Effector memory CD8-positive, alpha-beta T cell (primary cell): ENCODE measurements around the gene SUPT20HL2.
"Not testable (repeated sequence)": the region's sequence is repeated elsewhere in the genome, so short reads cannot be mapped to it uniquely, and the experiment has no call there.

Experiments
- ATAC-seq: fragments of 150-1000 bp; cut with Tn5 transposase; replicated peaks from 2 replicates; pipeline ENCODE4 v1.10.0; 2021; ENCODE audit warnings: mild to moderate bottlenecking, moderate library complexity
- DNase-seq, 3 experiments: peaks; one replicate each; pipeline ENCODE4 v3.0.0; 2021
- H3K27ac Mint-ChIP-seq, 2 donors: one replicate each; pipeline ENCODE4 v1.8.0; 2022; ENCODE audit warnings: mild to moderate bottlenecking in 2 of 2, mixed read lengths in 2 of 2, moderate library complexity in 2 of 2
- H3K27me3 Mint-ChIP-seq, 2 donors: one replicate each; pipeline ENCODE4 v1.8.0; 2022; ENCODE audit warnings: mixed read lengths in 2 of 2
- H3K36me3 Mint-ChIP-seq: one replicate; pipeline ENCODE4 v1.8.0; 2022; ENCODE audit warnings: mild to moderate bottlenecking, moderate library complexity, mixed read lengths; ENCODE audit not compliant: insufficient read depth
- H3K4me1 Mint-ChIP-seq, 2 donors: one replicate each; pipeline ENCODE4 v1.8.0; 2022; ENCODE audit warnings: low read depth in 2 of 2, mixed read lengths in 2 of 2
- H3K4me3 Mint-ChIP-seq, 2 donors: one replicate each; pipeline ENCODE4 v1.8.0; 2022; ENCODE audit warnings: mild to moderate bottlenecking in 2 of 2, mixed read lengths in 2 of 2, moderate library complexity in 2 of 2
- H3K9me3 Mint-ChIP-seq, 2 donors: one replicate each; pipeline ENCODE4 v1.8.0; 2022; ENCODE audit warnings: mixed read lengths in 2 of 2

SUPT20HL2 gene

DNA sequence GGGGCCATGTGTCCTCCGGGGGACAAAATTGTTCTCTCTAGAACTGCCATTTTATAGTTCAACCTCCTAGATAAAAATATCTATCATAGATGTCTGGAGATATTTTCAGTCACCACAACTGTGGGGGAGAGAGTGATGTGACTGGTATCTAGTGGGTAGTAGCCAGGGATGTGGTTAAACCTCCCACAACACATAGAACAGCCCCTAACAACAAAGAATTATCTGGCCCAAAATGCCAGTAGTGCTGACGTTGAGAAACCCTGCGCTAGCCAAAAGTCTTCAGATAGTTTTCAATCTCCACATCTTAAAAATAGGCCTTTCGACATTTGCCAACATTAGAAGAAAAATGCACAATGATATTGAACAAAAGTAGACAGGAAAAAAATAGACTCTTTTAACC lies 19.0 kb upstream of the SUPT20HL2 start:
- ATAC-seq (no peak), DNase-seq (no peak)
- no peaks in the 10 kb centered on the region for H3K9me3 Mint-ChIP-seq
- no peak overlapping the region for H3K27ac Mint-ChIP-seq
- no peaks in the 10 kb centered on the region for H3K36me3 Mint-ChIP-seq
- H3K27me3 Mint-ChIP-seq: peaks cover 12 to 15% of the 10 kb centered on the region in 2 donors
- no peak overlapping the region for H3K4me3 Mint-ChIP-seq
- H3K4me1 Mint-ChIP-seq: no peaks in the 10 kb centered on the region

DNA sequence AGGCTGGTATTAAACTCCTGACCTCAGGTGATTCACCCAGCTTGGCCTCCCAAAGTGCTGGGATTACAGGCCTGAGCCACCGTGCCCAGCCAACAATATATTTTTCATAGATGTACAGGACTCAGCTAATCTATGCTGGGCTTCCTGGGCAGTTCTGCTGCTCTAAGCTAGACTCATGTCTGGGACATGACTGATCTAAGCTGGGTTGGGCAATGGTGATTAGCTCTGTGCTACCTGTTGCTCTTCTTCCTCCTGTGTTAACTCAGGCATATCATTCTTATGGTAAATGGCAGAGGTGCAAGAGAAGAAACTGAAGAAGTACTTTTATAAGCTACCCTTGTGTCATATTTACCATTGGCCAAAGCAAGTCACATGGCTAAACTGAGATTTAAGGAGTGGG lies 11.4 kb upstream of the SUPT20HL2 start:
- ATAC-seq: no peak
- no peaks in the 10 kb centered on the region for H3K9me3 Mint-ChIP-seq

DNA sequence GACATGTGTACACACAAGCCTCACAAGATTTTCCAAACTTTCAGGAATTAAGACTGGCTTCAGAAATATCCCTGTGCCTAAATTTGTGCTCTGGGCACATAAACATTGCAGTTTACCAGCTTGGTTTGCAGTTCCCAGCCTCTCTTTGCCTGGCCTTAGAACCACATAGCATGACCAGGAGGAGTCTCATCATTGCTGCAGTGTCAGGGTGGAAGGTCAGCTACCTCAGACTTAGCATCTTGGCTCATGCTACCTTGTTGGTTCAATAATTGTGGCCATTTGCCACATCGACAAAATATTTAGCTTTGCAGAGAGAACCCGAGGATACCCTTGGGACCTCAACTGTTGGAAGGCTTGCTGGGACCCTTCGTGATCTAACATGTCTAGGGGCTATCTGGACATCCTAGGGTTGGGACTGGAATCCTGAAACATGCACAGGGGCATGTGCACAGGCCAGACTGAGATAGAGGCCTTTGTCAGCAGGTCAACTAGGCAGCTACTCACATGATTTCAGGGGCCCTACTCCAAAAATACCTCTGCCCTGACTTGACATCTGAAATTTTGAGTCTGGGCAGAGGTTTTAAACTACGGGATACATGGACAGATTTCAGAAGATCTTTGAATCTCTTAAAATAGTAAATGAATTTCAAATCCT lies 8.0 kb upstream of the SUPT20HL2 start:
- H3K4me3 Mint-ChIP-seq: no peak overlapping the region
- DNase-seq (no peak), ATAC-seq (no peak)
- H3K36me3 Mint-ChIP-seq: no peaks in the 10 kb centered on the region
- H3K4me1 Mint-ChIP-seq: no peaks in the 10 kb centered on the region
- peaks cover 14 to 17% of the 10 kb centered on the region in 2 donors for H3K27me3 Mint-ChIP-seq
- H3K27ac Mint-ChIP-seq: no peak overlapping the region
- H3K9me3 Mint-ChIP-seq: no peaks in the 10 kb centered on the region

More for the DNA sequence above, 11.4 kb upstream of the SUPT20HL2 start:
- Mint-ChIP-seq H3K27ac (no peak overlapping the region), H3K36me3 (no peaks in the 10 kb centered on the region), H3K4me1 (no peaks in the 10 kb centered on the region), H3K4me3 (no peak overlapping the region), H3K27me3 (peaks cover 16 to 22% of the 10 kb centered on the region in 2 donors)
- DNase-seq: no peak

DNA sequence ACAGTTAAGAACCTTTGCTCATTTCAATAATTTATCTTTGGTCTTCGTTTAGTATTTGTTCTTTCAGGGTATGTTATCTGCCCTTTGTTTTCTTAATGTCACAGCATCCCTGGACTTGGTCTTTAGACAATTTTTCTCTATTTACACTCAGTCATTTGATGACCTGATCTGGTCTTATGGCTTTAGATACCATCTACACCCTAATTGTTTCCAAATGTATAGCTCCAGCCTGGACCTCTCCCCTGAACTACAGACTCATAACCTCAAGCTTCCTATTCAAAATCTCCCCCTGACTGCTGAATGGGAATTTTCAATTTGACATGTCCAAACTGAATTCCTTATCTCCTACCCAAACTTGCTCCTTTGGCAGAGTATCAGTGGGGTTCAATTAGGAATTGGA lies 3.7 kb upstream of the SUPT20HL2 start:
- Mint-ChIP-seq H3K9me3 (no peaks in the 10 kb centered on the region), H3K27me3 (no peaks in the 10 kb centered on the region), H3K4me3 (no peak overlapping the region), H3K4me1 (no peaks in the 10 kb centered on the region), H3K36me3 (no peaks in the 10 kb centered on the region), H3K27ac (no peak overlapping the region)
- DNase-seq (no peak), ATAC-seq (no peak)

DNA sequence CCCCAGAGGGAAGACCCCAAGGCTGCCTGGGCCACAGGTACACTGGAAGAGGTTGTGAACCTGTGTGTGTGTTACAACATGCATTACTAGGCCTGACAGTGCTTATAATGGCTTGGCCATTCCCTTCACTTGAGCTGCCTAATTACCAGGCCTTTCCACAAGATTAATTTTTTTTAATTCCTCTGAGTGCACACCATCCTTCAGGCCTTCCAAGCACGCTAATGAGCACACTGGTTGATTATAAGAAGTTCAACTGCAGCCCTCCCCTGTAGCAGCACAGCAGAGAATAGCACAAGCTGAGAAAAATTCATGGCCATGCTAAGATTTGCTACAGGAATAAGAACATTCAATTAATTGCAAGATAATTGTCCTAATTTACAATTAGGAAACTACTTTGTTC lies 2.2 kb upstream of the SUPT20HL2 start:
- Mint-ChIP-seq H3K4me3 (no peak overlapping the region), H3K4me1 (no peaks in the 10 kb centered on the region), H3K9me3 (no peaks in the 10 kb centered on the region), H3K27ac (no peak overlapping the region), H3K27me3 (no peaks in the 10 kb centered on the region), H3K36me3 (no peaks in the 10 kb centered on the region)
- DNase-seq (no peak), ATAC-seq (no peak)

DNA sequence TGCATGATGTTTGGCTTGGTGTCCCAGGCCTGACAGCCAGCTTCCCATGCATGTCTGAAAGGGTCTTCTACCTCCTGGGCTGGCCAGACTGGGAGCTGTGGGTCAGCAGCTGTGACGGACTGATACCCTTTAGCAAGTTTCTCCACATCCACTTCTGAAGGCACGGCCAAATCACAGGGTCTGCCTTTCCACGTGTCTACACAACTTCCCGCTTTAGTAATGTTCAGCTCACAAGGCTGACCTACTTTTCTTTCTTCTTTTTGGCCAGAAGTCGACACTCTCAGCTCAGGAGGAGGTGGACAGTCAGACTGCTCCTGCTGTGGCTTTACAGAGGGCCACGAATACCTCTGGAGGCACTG lies 1.6 kb downstream of the SUPT20HL2 start:
- not testable (repeated sequence) for H3K27ac Mint-ChIP-seq, DNase-seq, H3K4me3 Mint-ChIP-seq, H3K4me1 Mint-ChIP-seq, H3K36me3 Mint-ChIP-seq, ATAC-seq, H3K9me3 Mint-ChIP-seq, H3K27me3 Mint-ChIP-seq

DNA sequence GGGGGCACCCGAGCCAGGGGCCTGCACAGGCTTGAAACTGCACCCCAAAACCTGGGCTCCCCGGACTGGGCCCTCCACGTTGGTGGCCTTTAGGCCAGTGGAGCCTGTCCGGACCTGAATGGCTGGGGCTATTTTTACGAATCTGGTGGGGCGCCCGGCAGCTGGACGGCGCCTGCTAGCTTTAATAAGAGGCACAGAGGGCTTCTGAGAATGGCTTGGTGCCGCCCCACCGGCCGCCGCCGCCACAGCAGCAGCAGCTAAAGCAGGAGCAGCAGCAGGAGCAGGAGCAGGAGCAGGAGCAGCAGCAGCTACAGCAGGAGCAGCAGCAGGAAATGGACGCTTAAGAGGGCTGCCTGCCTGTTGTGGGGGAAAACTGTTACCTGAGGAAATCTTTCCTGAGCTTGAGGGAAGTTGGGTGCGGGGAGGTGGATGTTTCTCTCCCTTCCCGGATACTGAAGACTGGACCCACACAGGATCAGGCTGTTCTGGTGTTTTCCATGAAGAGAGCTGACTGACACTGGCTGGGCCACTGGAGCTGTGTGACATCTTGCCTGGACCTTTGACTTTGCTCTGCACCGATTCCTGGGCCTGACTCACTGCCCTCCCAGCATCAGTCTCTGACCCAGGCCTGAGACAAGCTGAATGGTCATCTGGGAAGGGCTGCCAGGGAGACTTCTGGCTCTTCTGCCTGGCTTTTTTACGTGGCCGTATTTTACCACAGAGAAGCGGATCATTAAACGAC lies 2.2 kb downstream of the SUPT20HL2 start:
- H3K27ac Mint-ChIP-seq, DNase-seq, H3K4me3 Mint-ChIP-seq, H3K27me3 Mint-ChIP-seq, ATAC-seq, H3K36me3 Mint-ChIP-seq, H3K9me3 Mint-ChIP-seq, H3K4me1 Mint-ChIP-seq: not testable (repeated sequence)

DNA sequence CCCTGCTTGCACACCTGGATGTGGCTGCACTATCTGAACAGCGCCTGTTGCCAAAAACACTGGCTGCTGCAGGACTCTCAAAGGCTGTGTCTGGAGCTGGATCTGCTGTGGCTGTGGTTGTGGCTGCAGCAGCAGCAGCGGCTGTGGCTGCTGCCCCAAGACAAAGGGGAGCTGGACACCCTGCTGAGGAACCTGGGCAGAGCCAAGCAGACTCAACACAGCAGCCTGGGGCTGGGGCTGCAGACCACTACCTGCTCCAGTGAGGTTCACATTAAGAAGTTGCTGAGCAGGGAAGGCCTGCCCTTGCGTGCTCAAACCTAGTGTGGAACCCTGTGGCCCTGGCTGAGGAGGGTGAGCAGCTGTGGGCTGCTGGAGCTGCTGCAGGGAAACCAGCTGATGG lies 3.0 kb downstream of the SUPT20HL2 start:
- not testable (repeated sequence) for H3K4me1 Mint-ChIP-seq, H3K9me3 Mint-ChIP-seq, ATAC-seq

DNA sequence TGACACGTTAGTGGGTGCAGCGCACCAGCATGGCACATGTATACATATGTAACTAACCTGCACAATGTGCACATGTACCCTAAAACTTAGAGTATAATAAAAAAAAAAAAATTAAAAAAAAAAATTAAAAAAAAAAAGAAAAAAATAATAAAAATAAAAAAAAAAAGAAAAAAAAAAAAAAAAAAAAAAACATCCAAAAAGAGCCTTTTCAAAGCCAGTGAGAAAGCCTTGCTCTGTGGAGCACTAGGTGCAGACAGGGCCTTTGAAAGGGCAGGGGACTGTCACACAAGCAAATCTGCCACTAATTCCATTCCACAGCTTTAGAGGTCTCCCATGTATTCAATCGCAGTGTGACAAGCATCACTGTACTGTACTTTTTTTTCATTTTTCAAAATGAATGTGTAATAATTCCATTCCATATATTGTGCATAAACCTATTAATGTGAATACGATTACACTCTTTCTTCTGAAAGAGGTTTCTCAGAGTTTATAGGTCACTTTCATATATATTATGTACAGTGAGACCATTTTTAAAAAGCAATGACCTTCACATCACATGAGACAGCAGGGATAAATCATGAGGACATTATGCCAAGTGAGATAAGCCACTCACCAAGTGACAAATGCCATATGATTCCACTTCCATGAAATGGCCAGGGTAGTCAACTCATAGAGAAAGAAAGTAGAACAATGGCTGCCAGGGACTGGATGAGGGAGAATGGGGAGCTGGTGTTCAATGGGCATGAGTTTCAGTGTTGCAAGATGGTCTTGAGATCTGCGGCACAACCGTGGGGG lies 4.1 kb downstream of the SUPT20HL2 start:
- H3K4me1 Mint-ChIP-seq, DNase-seq, H3K4me3 Mint-ChIP-seq, H3K36me3 Mint-ChIP-seq, H3K9me3 Mint-ChIP-seq, ATAC-seq, H3K27ac Mint-ChIP-seq, H3K27me3 Mint-ChIP-seq: not testable (repeated sequence)

More for the DNA sequence above, 3.0 kb downstream of the SUPT20HL2 start:
- H3K27me3 Mint-ChIP-seq, H3K36me3 Mint-ChIP-seq, DNase-seq, H3K27ac Mint-ChIP-seq, H3K4me3 Mint-ChIP-seq: not testable (repeated sequence)

DNA sequence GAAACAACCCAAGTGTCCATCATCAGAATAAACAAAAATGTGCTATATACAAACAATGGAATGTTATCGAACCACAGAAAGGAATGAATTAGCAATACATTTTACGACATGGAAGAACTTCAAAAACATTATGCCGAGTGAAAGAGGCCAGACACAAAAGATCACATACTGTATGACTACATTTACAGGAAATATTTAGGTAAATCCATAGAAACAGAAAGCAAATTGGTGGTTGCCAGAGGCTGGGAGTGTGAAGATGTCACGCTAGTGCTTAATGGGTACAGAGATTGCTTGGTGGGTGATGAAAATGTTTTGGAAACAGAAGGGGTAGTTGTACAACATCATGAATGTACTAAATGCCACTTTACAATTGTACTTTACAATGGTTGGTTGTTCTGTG lies 5.1 kb downstream of the SUPT20HL2 start:
- not testable (repeated sequence) for H3K27ac Mint-ChIP-seq, DNase-seq, H3K36me3 Mint-ChIP-seq, H3K9me3 Mint-ChIP-seq, H3K4me1 Mint-ChIP-seq, H3K27me3 Mint-ChIP-seq, ATAC-seq, H3K4me3 Mint-ChIP-seq

DNA sequence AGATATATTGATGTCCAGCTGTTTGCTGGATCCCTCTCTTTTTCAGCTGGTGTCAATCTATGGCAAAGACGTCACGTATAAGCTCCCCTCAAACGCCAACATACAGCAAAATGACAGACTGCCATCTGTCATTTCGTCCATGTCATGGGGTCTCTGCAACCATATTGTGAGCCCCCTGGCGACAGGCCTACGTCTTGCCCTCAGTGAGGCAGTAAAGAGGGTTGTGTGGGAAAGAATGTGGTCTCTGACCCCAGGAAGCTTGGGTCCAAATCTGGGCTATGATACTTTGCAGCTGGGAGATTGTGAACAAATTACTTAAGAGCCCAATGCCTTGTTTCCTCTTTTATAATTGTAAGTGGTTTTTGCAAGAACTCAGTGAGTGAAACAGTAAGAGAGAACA lies 7.4 kb downstream of the SUPT20HL2 start:
- H3K36me3 Mint-ChIP-seq: no peaks in the 10 kb centered on the region
- H3K9me3 Mint-ChIP-seq: no peaks in the 10 kb centered on the region
- H3K27ac Mint-ChIP-seq: no peak overlapping the region
- no peak for ATAC-seq
- H3K4me1 Mint-ChIP-seq: no peaks in the 10 kb centered on the region
- DNase-seq: no peak
- H3K27me3 Mint-ChIP-seq: no peaks in the 10 kb centered on the region
- H3K4me3 Mint-ChIP-seq: no peak overlapping the region

DNA sequence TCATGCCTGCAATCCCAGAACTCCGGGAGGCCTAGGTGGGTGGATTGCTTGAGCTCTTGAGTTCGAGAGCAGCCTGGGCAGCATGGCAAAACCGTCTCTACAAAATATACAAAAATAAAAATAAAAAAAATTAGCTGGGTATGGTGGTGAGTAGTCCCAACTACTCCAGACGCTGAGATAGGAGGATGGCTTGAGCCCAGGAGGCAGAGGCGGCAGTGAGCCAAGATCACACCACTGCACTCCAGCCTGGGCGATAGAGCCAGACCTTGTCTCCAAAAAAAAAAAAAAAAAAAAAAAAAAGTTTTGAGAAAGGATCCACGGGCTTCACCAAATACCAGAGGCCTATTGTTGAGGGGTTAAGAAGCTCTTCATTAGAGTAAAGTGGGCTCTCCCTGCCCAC lies 8.0 kb downstream of the SUPT20HL2 start:
- no peak overlapping the region for H3K4me3 Mint-ChIP-seq
- ATAC-seq (no peak), DNase-seq (no peak)
- H3K9me3 Mint-ChIP-seq: no peaks in the 10 kb centered on the region
- H3K27me3 Mint-ChIP-seq: no peaks in the 10 kb centered on the region
- no peaks in the 10 kb centered on the region for H3K36me3 Mint-ChIP-seq
- H3K27ac Mint-ChIP-seq: no peak overlapping the region
- no peaks in the 10 kb centered on the region for H3K4me1 Mint-ChIP-seq

DNA sequence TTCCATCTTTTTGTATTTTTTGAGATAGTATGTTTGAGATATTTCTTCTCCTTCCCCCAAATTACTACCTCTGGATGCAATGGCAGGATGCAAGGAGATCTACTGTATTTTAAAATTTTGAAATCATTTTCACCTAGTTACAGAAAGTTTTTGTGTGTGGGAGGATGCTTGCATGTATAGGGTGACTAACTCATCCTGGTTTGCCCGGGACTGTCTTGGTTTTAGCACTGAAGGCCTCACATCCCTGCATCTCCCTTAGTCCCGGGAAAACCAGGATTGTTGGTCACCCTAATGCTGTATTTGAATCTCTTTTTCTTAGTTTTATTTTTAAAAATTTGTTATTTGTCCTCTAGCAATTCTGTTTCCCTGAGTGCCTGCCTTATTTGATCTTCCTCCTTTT lies 12.1 kb downstream of the SUPT20HL2 start:
- ATAC-seq: no peak
- H3K27me3 Mint-ChIP-seq: no peaks in the 10 kb centered on the region
- no peaks in the 10 kb centered on the region for H3K4me1 Mint-ChIP-seq
- H3K4me3 Mint-ChIP-seq: no peak overlapping the region
- no peaks in the 10 kb centered on the region for H3K9me3 Mint-ChIP-seq
- DNase-seq: no peak
- no peak overlapping the region for H3K27ac Mint-ChIP-seq
- no peaks in the 10 kb centered on the region for H3K36me3 Mint-ChIP-seq

DNA sequence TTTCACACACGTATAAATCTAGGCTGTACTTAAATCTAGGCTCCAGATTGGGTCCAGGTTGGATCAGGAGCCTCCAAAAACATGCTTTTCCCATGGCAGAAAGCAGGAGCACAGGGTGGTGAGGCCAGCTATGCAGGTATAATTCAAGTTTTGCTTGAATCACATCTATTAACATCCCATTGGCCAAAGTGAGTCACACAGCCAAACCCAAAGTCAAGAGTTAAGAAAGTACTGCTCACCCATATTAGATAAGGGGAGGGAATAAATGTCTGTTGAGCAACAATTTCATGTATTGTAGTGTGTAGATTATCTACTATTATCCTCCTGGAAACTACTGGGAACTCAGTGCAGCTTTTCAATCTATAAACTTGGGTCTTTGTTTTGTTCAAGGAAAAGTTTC lies 12.8 kb downstream of the SUPT20HL2 start:
- no peaks in the 10 kb centered on the region for H3K4me1 Mint-ChIP-seq
- no peaks in the 10 kb centered on the region for H3K9me3 Mint-ChIP-seq
- H3K27ac Mint-ChIP-seq: no peak overlapping the region
- DNase-seq (no peak), ATAC-seq (no peak)
- H3K27me3 Mint-ChIP-seq: no peaks in the 10 kb centered on the region
- H3K36me3 Mint-ChIP-seq: no peaks in the 10 kb centered on the region
- H3K4me3 Mint-ChIP-seq: no peak overlapping the region
